ENCODE data around the gene C19orf12.

C19orf12 gene

DNA sequence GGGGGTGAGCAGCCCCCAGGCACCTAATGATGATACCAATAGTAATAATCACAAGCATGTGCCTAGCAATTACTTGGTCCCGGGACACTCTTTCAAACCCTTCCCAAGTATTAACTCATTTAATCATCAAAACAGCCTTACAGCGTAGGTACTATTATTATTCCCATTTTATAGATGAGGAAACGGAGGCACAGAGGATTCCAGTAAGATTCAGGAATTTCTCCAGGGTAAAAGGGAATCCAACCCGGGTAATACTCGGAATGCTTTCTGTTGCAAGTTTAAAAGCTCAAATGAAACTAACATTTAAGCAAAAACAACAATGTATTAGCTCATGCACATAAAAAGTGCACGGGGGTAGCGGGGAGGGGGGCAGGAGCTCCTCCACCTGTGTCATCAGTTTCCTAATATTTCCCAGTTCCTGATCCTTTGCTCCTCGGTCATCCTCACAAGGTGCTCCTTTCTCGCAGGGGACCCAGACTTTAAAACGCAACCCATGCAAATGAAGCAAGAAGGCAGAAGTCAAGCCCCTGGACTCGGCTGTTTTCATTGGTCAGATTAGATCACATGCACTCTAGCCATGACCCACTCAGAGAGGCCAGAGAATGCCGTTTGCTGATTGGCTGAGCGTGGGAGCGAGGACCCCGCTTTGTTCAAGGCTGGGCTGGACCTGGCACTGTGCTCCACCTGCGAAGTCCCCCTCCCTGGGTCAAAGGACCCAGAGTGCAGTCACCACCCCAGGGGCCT, 38.3 kb upstream of the C19orf12 start:
- no peaks in the 10 kb centered on the region for H3K36me3 ChIP-seq (ENCODE audit: control insufficient read depth, insufficient read depth, low read length)
- no peaks in the 10 kb centered on the region for H3K4me1 ChIP-seq (ENCODE audit: control insufficient read depth, insufficient read depth, low read length, poor library complexity, severe bottlenecking)
- H3K9me3 ChIP-seq (ENCODE audit: control insufficient read depth, low read length) = no peaks in the 10 kb centered on the region
- no peaks in the 10 kb centered on the region for H3K27me3 ChIP-seq (replicated peaks; ENCODE audit: control insufficient read depth, insufficient read depth, low read length, poor library complexity, severe bottlenecking)
- no peak for DNase-seq
- no peak overlapping the region for H3K27ac ChIP-seq (ENCODE audit: insufficient read depth, low read length, poor library complexity, severe bottlenecking)
- H3K4me3 ChIP-seq (ENCODE audit: insufficient read depth, low read depth, low read length, poor library complexity, severe bottlenecking) = no peak overlapping the region

- Histone ChIP-seq H3K27me3 (replicated peaks; ENCODE audit: control insufficient read depth, insufficient read depth, low read length, poor library complexity, severe bottlenecking) (no peaks in the 10 kb centered on the region), H3K27ac (ENCODE audit: insufficient read depth, low read length, poor library complexity, severe bottlenecking) (no peak overlapping the region), H3K4me3 (ENCODE audit: insufficient read depth, low read depth, low read length, poor library complexity, severe bottlenecking) (no peak overlapping the region), H3K36me3 (ENCODE audit: control insufficient read depth, insufficient read depth, low read length) (no peaks in the 10 kb centered on the region), H3K4me1 (ENCODE audit: control insufficient read depth, insufficient read depth, low read length, poor library complexity, severe bottlenecking) (no peaks in the 10 kb centered on the region), H3K9me3 (ENCODE audit: control insufficient read depth, low read length) (no peaks in the 10 kb centered on the region)
- DNase-seq = no peak
Measured at GRCh38 chr19:29752450-29753025, 37.5 kb upstream of the C19orf12 start.

DNA sequence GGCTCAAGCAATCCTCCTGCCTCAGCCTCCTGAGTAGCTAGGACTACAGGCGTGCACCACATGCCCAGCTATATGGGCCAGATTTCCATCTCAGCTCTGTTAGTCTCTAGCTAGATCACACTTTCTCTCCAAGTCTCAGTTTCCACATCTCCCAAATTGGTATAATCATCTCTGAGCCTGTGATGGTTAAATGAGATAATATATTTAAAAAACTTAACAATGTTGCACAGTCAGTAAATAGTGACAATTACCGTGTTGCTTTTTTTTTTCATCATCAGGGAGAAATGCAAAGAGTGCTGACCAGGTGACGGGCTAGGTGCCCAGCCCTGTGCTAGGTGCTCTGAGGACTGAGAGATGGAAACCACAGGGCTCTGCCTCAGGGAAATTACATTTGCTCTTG, 36.9 kb upstream of the C19orf12 start:
- H3K4me3 ChIP-seq (ENCODE audit: insufficient read depth, low read depth, low read length, poor library complexity, severe bottlenecking) = no peak overlapping the region
- no peaks in the 10 kb centered on the region for H3K4me1 ChIP-seq (ENCODE audit: control insufficient read depth, insufficient read depth, low read length, poor library complexity, severe bottlenecking)
- no peaks in the 10 kb centered on the region for H3K27me3 ChIP-seq (replicated peaks; ENCODE audit: control insufficient read depth, insufficient read depth, low read length, poor library complexity, severe bottlenecking)
- DNase-seq = no peak
- H3K36me3 ChIP-seq (ENCODE audit: control insufficient read depth, insufficient read depth, low read length) = no peaks in the 10 kb centered on the region
- no peaks in the 10 kb centered on the region for H3K9me3 ChIP-seq (ENCODE audit: control insufficient read depth, low read length)
- no peak overlapping the region for H3K27ac ChIP-seq (ENCODE audit: insufficient read depth, low read length, poor library complexity, severe bottlenecking)

GRCh38 chr19:29750001-29750400, 34.9 kb upstream of the C19orf12 start:
- H3K27me3 ChIP-seq (replicated peaks; ENCODE audit: control insufficient read depth, insufficient read depth, low read length, poor library complexity, severe bottlenecking) = no peaks in the 10 kb centered on the region
- no peak for DNase-seq
- no peaks in the 10 kb centered on the region for H3K9me3 ChIP-seq (ENCODE audit: control insufficient read depth, low read length)
- no peak overlapping the region for H3K27ac ChIP-seq (ENCODE audit: insufficient read depth, low read length, poor library complexity, severe bottlenecking)
- H3K4me3 ChIP-seq (ENCODE audit: insufficient read depth, low read depth, low read length, poor library complexity, severe bottlenecking) = no peak overlapping the region
- no peaks in the 10 kb centered on the region for H3K4me1 ChIP-seq (ENCODE audit: control insufficient read depth, insufficient read depth, low read length, poor library complexity, severe bottlenecking)
- H3K36me3 ChIP-seq (ENCODE audit: control insufficient read depth, insufficient read depth, low read length) = no peaks in the 10 kb centered on the region

GRCh38 chr19:29748996-29749849, 34.2 kb upstream of the C19orf12 start:
- Histone ChIP-seq H3K4me1 (ENCODE audit: control insufficient read depth, insufficient read depth, low read length, poor library complexity, severe bottlenecking) (no peaks in the 10 kb centered on the region), H3K9me3 (ENCODE audit: control insufficient read depth, low read length) (no peaks in the 10 kb centered on the region), H3K27ac (ENCODE audit: insufficient read depth, low read length, poor library complexity, severe bottlenecking) (no peak overlapping the region), H3K27me3 (replicated peaks; ENCODE audit: control insufficient read depth, insufficient read depth, low read length, poor library complexity, severe bottlenecking) (no peaks in the 10 kb centered on the region), H3K4me3 (ENCODE audit: insufficient read depth, low read depth, low read length, poor library complexity, severe bottlenecking) (no peak overlapping the region), H3K36me3 (ENCODE audit: control insufficient read depth, insufficient read depth, low read length) (no peaks in the 10 kb centered on the region)
- DNase-seq = no peak

DNA sequence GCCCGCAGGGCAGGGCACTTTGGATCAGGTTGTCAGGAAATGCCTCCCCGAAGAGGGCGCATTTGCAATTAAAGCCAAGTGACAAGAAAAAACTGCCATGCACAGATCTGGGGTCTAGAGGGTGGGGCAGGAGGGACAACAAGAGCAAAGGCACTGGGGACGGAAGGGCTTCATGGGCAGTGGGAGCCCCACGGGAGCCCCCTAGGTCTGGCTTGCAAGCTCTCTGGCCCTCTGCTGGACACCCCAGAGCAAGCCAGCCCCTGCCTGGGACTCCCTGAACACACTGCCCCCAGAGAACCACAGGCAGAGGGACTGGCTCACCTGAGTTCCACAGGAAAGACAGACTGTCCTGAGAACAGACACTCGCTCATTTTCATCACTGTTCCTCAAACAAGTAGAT, 30.2 kb upstream of the C19orf12 start:
- Histone ChIP-seq H3K9me3 (ENCODE audit: control insufficient read depth, low read length) (no peaks in the 10 kb centered on the region), H3K4me1 (ENCODE audit: control insufficient read depth, insufficient read depth, low read length, poor library complexity, severe bottlenecking) (no peaks in the 10 kb centered on the region), H3K27me3 (replicated peaks; ENCODE audit: control insufficient read depth, insufficient read depth, low read length, poor library complexity, severe bottlenecking) (no peaks in the 10 kb centered on the region), H3K27ac (ENCODE audit: insufficient read depth, low read length, poor library complexity, severe bottlenecking) (no peak overlapping the region), H3K36me3 (ENCODE audit: control insufficient read depth, insufficient read depth, low read length) (no peaks in the 10 kb centered on the region), H3K4me3 (ENCODE audit: insufficient read depth, low read depth, low read length, poor library complexity, severe bottlenecking) (no peak overlapping the region)
- DNase-seq = no peak

GRCh38 chr19:29743681-29744080, 28.6 kb upstream of the C19orf12 start:
- Histone ChIP-seq H3K4me3 (ENCODE audit: insufficient read depth, low read depth, low read length, poor library complexity, severe bottlenecking) (no peak overlapping the region), H3K27ac (ENCODE audit: insufficient read depth, low read length, poor library complexity, severe bottlenecking) (no peak overlapping the region), H3K36me3 (ENCODE audit: control insufficient read depth, insufficient read depth, low read length) (no peaks in the 10 kb centered on the region), H3K27me3 (replicated peaks; ENCODE audit: control insufficient read depth, insufficient read depth, low read length, poor library complexity, severe bottlenecking) (no peaks in the 10 kb centered on the region), H3K4me1 (ENCODE audit: control insufficient read depth, insufficient read depth, low read length, poor library complexity, severe bottlenecking) (no peaks in the 10 kb centered on the region), H3K9me3 (ENCODE audit: control insufficient read depth, low read length) (no peaks in the 10 kb centered on the region)
- no peak for DNase-seq

- no peaks in the 10 kb centered on the region for H3K4me1 ChIP-seq (ENCODE audit: control insufficient read depth, insufficient read depth, low read length, poor library complexity, severe bottlenecking)
Measured at GRCh38 chr19:29741776-29742175, 26.7 kb upstream of the C19orf12 start.

GRCh38 chr19:29741226-29741625, 26.2 kb upstream of the C19orf12 start:
- Histone ChIP-seq H3K9me3 (ENCODE audit: control insufficient read depth, low read length) (no peaks in the 10 kb centered on the region), H3K4me3 (ENCODE audit: insufficient read depth, low read depth, low read length, poor library complexity, severe bottlenecking) (no peak overlapping the region), H3K4me1 (ENCODE audit: control insufficient read depth, insufficient read depth, low read length, poor library complexity, severe bottlenecking) (no peaks in the 10 kb centered on the region), H3K36me3 (ENCODE audit: control insufficient read depth, insufficient read depth, low read length) (no peaks in the 10 kb centered on the region), H3K27ac (ENCODE audit: insufficient read depth, low read length, poor library complexity, severe bottlenecking) (no peak overlapping the region), H3K27me3 (replicated peaks; ENCODE audit: control insufficient read depth, insufficient read depth, low read length, poor library complexity, severe bottlenecking) (no peaks in the 10 kb centered on the region)
- DNase-seq = no peak

More at GRCh38 chr19:29741776-29742175, 26.7 kb upstream of the C19orf12 start:
- Histone ChIP-seq H3K9me3 (ENCODE audit: control insufficient read depth, low read length) (no peaks in the 10 kb centered on the region), H3K4me3 (ENCODE audit: insufficient read depth, low read depth, low read length, poor library complexity, severe bottlenecking) (no peak overlapping the region), H3K27me3 (replicated peaks; ENCODE audit: control insufficient read depth, insufficient read depth, low read length, poor library complexity, severe bottlenecking) (no peaks in the 10 kb centered on the region), H3K36me3 (ENCODE audit: control insufficient read depth, insufficient read depth, low read length) (no peaks in the 10 kb centered on the region), H3K27ac (ENCODE audit: insufficient read depth, low read length, poor library complexity, severe bottlenecking) (no peak overlapping the region)
- DNase-seq = no peak

DNA sequence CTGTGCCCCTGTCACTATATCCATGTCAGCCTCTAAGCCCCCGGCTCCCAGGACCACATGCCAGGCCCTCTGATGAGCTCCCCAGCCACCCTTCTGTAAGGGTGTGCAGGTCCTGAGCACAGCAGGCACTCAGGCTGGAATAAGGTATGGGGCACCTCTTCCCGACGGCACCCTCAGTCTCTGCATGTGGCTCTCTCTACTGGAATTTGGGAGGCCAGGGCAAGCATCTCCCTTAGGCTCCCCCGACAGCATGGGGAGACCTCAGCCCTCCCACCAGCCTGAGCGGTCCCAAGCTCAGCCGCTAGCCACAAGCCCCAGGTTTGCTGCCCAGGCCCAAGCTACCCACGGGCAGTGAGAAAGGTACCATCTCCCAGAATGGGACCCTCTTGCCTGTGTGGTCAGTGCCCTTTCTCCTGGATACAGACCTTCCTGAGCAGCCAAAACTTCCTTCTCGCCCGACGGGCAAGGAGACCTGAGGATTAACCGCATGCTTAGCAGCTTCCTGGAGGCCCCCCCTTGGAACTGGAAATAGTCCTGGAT, 22.5 kb upstream of the C19orf12 start:
- no peaks in the 10 kb centered on the region for H3K27me3 ChIP-seq (replicated peaks; ENCODE audit: control insufficient read depth, insufficient read depth, low read length, poor library complexity, severe bottlenecking)
- no peaks in the 10 kb centered on the region for H3K36me3 ChIP-seq (ENCODE audit: control insufficient read depth, insufficient read depth, low read length)
- H3K4me3 ChIP-seq (ENCODE audit: insufficient read depth, low read depth, low read length, poor library complexity, severe bottlenecking) = no peak overlapping the region
- H3K4me1 ChIP-seq (ENCODE audit: control insufficient read depth, insufficient read depth, low read length, poor library complexity, severe bottlenecking) = no peaks in the 10 kb centered on the region
- H3K9me3 ChIP-seq (ENCODE audit: control insufficient read depth, low read length) = no peaks in the 10 kb centered on the region
- DNase-seq = no peak
- H3K27ac ChIP-seq (ENCODE audit: insufficient read depth, low read length, poor library complexity, severe bottlenecking) = no peak overlapping the region

All from effector memory CD4-positive, alpha-beta T cell (primary cell).